K562 (cell line): ENCODE data around the gene GCHFR. TPM values are rescaled to one million over a fixed set of nuclear protein-coding genes. Genes with fewer than 3 reads are reported as not detected.

Experiments
- ATAC-seq: fragments of 200-7000 bp; cut with Tn5 transposase; 3 replicates; pipeline ENCODE4 v1.9.1; 2020; ENCODE audit warnings: moderate library complexity
- BruUV-seq: library from RNA; stranded (reverse); fragments of 400-500 nt; replicated peaks from 2 replicates; lab custom pipeline; 2021; lab: Mats Ljungman, UMichigan
- CTCF ChIA-PET: fragments of 300-600 bp; formaldehyde crosslinking; extraction: SDS; loops from one replicate; lab custom pipeline; 2021; ENCODE audit warnings: low intra/inter-chr PET ratio; lab: Yijun Ruan, JAX
- POLR2A ChIA-PET: fragments of 300-600, 350-650 bp; sonication (Branson Sonifier 250); formaldehyde crosslinking; extraction: SDS; loops from one replicate; lab custom pipeline; 2021; ENCODE audit warnings: antibody characterized with exemption, inconsistent platforms; lab: Yijun Ruan, JAX
- DNase-seq, 4 experiments: peaks; one replicate each; pipeline versions ENCODE4 v3.0.0 to v3.0.0-alpha.2; 2011 to 2018; ENCODE audit warnings: low spot score in 3 of 4, mixed read lengths in 3 of 4; ENCODE audit errors: extremely low read depth in 1 of 4
- FAIRE-seq: peaks from 2 replicates; lab custom pipeline; 2011; peaks lifted over from hg19 to GRCh38; lab: Jason Lieb, UNC
- H2AFZ ChIP-seq: 2 replicates; pipeline ENCODE4 v1.6.0; 2011; ENCODE audit warnings: low read depth, low read length, control low read depth, inconsistent platforms
- H3K27ac ChIP-seq: fragments of 200-600 bp; 3 replicates; pipeline ENCODE4 v1.8.0; 2011; ENCODE audit warnings: low read depth, mild to moderate bottlenecking, control low read depth, inconsistent platforms, low read length, moderate library complexity, mixed read lengths; ENCODE audit errors: extremely low read depth
- H3K27me3 ChIP-seq, 2 experiments: fragments of 300-600 bp in 1 of 2; 2 replicates in 1 of 2; 3 replicates in 1 of 2; pipeline versions ENCODE4 v1.6.0 to v1.8.0; 2011; ENCODE audit warnings: inconsistent platforms in 2 of 2, low read length in 2 of 2, mild to moderate bottlenecking in 1 of 2, mixed read lengths in 1 of 2, moderate library complexity in 1 of 2; ENCODE audit not compliant: control insufficient read depth in 2 of 2, insufficient read depth in 2 of 2
- H3K36me3 ChIP-seq: fragments of 300-600 bp; 3 replicates; pipeline ENCODE4 v1.8.0; 2011; ENCODE audit warnings: mild to moderate bottlenecking, low read length, inconsistent platforms; ENCODE audit not compliant: control insufficient read depth, insufficient read depth
- H3K4me1 ChIP-seq, 2 experiments: fragments of 200-600 bp in 1 of 2; replicated peaks in 1 of 2; 2 replicates in 1 of 2; 3 replicates in 1 of 2; pipeline versions ENCODE4 v1.5.1 to v1.8.0; 2011; ENCODE audit warnings: inconsistent platforms in 2 of 2, low read length in 2 of 2, mild to moderate bottlenecking in 1 of 2, mixed read lengths in 1 of 2, moderate library complexity in 1 of 2; ENCODE audit not compliant: control insufficient read depth in 2 of 2, insufficient read depth in 2 of 2
- H3K4me2 ChIP-seq: 2 replicates; pipeline ENCODE4 v1.6.1; 2011; ENCODE audit warnings: low read length, control low read depth, inconsistent platforms, mixed read lengths; ENCODE audit not compliant: insufficient read depth
- H3K4me3 ChIP-seq: fragments of 200-600 bp; sonication (generic), shearing (Covaris generic); 2 replicates; pipeline ENCODE4 v1.5.1; 2016; ENCODE audit warnings: control low read depth, inconsistent platforms
- H3K79me2 ChIP-seq: fragments of 200-600 bp; 3 replicates; pipeline ENCODE4 v1.8.0; 2011; ENCODE audit warnings: low read length, inconsistent platforms; ENCODE audit not compliant: control insufficient read depth, insufficient read depth
- H3K9ac ChIP-seq, 2 experiments: 2 replicates each; pipeline versions ENCODE4 v1.6.0 to v1.6.1; 2011; ENCODE audit warnings: low read depth in 2 of 2, low read length in 2 of 2, control low read depth in 1 of 2, inconsistent platforms in 1 of 2, mild to moderate bottlenecking in 1 of 2, mixed read lengths in 1 of 2; ENCODE audit not compliant: insufficient read depth in 1 of 2
- H3K9me1 ChIP-seq: one replicate; pipeline ENCODE4 v1.6.0; 2011; ENCODE audit warnings: inconsistent platforms, mild to moderate bottlenecking, low read length, moderate library complexity; ENCODE audit not compliant: control insufficient read depth, insufficient read depth
- H3K9me3 ChIP-seq: replicated peaks from 2 replicates; pipeline ENCODE4 v1.5.1; 2011; ENCODE audit warnings: low read depth, low read length, inconsistent platforms; ENCODE audit not compliant: control insufficient read depth, insufficient read depth
- H4K20me1 ChIP-seq: replicated peaks from 2 replicates; pipeline ENCODE4 v1.6.1; 2011; ENCODE audit warnings: low read length, inconsistent platforms, mixed read lengths; ENCODE audit not compliant: control insufficient read depth, insufficient read depth
- CTCF ChIP-seq, 3 experiments: IDR thresholded peaks in 2 of 3; conservative IDR thresholded peaks in 1 of 3; 2 replicates each; pipeline ENCODE4 v1.5.1; 2011 to 2012; ENCODE audit warnings: low read length in 3 of 3, mild to moderate bottlenecking in 3 of 3, control low read depth in 2 of 3, improper control_type of control experiment in 1 of 3, inconsistent platforms in 1 of 3, low read depth in 1 of 3, mixed read lengths in 1 of 3, moderate library complexity in 1 of 3; ENCODE audit not compliant: insufficient read depth in 2 of 3
- CXXC5 ChIP-seq: fragments of 250-450 bp; sonication (Bioruptor Pico); IDR thresholded peaks from 2 replicates; pipeline ENCODE4 v1.8.0; 2022; ENCODE audit warnings: inconsistent platforms, mild to moderate bottlenecking, moderate library complexity
- HDGF ChIP-seq: fragments of 450-650 bp; IDR thresholded peaks from 2 replicates; pipeline ENCODE4 v1.6.1; 2016
- NFIC ChIP-seq: fragments of 450-650 bp; IDR thresholded peaks from 2 replicates; pipeline ENCODE4 v1.6.1; 2017; ENCODE audit warnings: mild to moderate bottlenecking, inconsistent platforms
- NRF1 ChIP-seq, 2 experiments: fragments of 450-650 bp; IDR thresholded peaks in 1 of 2; conservative IDR thresholded peaks in 1 of 2; 2 replicates each; pipeline ENCODE4 v1.6.1; 2014; ENCODE audit warnings: mild to moderate bottlenecking in 2 of 2
- TFE3 ChIP-seq: fragments of 450-650 bp; formaldehyde crosslinking; IDR thresholded peaks from 2 replicates; pipeline ENCODE4 v1.4.0; 2020; ENCODE audit warnings: mild to moderate bottlenecking, mixed read lengths
- ZFP30 ChIP-seq: fragments of 250-450 bp; sonication (Bioruptor Pico); IDR thresholded peaks from 2 replicates; pipeline ENCODE4 v1.8.0; 2022; ENCODE audit warnings: moderate library complexity, mild to moderate bottlenecking, inconsistent platforms, borderline replicate concordance
- ZNF699 ChIP-seq: fragments of 250-450 bp; sonication (Bioruptor Pico); IDR thresholded peaks from 2 replicates; pipeline ENCODE4 v1.8.0; 2021; ENCODE audit warnings: mild to moderate bottlenecking, moderate library complexity; ENCODE audit not compliant: insufficient replicate concordance
- WGBS: fragments of 100-300 bp; shearing (Covaris generic); methylation state at CpG from one replicate; pipeline ENCODE4 v1.1.6; 2016; ENCODE audit warnings: low coverage, mixed read lengths; ENCODE audit not compliant: insufficient coverage; ENCODE audit errors: missing lambda C conversion rate; 5-methylcytosine and 5-hydroxymethylcytosine counted together
- in situ Hi-C: fragments of 300-500 bp; cut with MboI; formaldehyde crosslinking; loops from 4 replicates; pipeline ENCODE4 v1.15.0; 2018; ENCODE audit warnings: inconsistent platforms, mixed read lengths
- intact Hi-C: fragments of 100-400 bp; cut with micrococcal nuclease; formaldehyde crosslinking; loops from 2 replicates; pipeline ENCODE4 v1.14.2; 2022
- polyA plus RNA-seq, 8 experiments: library from polyadenylated mRNA; depleted of rRNA in 4 of 8; stranded (reverse) in 5 of 8; unstranded in 3 of 8; fragments of >200 nt; fragmentation: Nextera tagmentation in 2 of 8; fragmentation: Illumina TruSeq in 1 of 8; extraction: Ambion mirVana in 2 of 8; extraction: Trizol in 1 of 8; gene quantifications; 2 replicates each; pipeline versions ENCODE4 v1.2.1 to v1.2.3, GENCODE V29; 2011 to 2014; ENCODE audit warnings: inconsistent platforms in 1 of 8, missing spikeins in 1 of 8
- total RNA-seq, 7 experiments: library from RNA; depleted of rRNA in 6 of 7; stranded (reverse); fragments of >200 nt in 6 of 7; fragmentation: Illumina TruSeq in 2 of 7; extraction: Trizol in 2 of 7; gene quantifications; 2 replicates each; pipeline versions ENCODE4 v1.2.1 to v1.2.3, GENCODE V29; 2011 to 2021; ENCODE audit warnings: low replicate concordance in 1 of 7
- TF ChIP-seq, protein P1 (sequence below): sonication (generic); formaldehyde crosslinking; IDR thresholded peaks from 2 replicates; pipeline ENCODE4 v1.8.1; 2022; ENCODE audit warnings: missing genetic modification reagents

The GCHFR gene
- total and polyA plus RNA-seq, 9 of the 15 experiments (the other 6 are each of a cell fraction or from before 2014, with no cell fraction given) = 8.7 to 83.5 (median 20.8) TPM

GRCh38 chr15:40782609-40783227 lies 18.9 kb downstream of the GCHFR start (continued):
- TF ChIP-seq NFIC = no peak

DNA sequence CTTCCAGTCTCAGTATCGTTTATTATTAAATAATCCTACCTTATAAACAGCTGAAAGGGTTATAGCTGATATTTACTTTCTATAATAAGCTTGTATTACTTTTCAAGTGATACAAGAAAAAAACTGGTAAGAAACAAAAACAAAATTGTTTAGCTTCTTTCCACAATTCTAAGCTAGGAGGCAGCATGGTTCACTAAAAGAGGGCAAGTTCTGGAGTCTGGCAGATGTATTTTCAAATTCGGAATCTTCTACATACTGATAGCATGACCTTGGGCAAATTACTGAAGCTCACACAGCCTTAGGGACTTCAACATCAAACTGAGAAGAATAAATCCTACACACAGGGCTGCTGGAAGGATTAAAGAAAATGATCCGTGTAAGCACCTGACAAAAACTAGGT lies 21.3 kb downstream of the GCHFR start:
- POLR2A ChIA-PET = interaction anchor here (0.6 to 1.8 kb wide), 6 partner anchors 8 to 42 kb away, joined by 3 to 6 read pairs (median 3); partner anchors contain the start of genes DNAJC17, GCHFR and ZFYVE19
- in situ Hi-C loops = no loop called here
- TF ChIP-seq, protein P1, sequence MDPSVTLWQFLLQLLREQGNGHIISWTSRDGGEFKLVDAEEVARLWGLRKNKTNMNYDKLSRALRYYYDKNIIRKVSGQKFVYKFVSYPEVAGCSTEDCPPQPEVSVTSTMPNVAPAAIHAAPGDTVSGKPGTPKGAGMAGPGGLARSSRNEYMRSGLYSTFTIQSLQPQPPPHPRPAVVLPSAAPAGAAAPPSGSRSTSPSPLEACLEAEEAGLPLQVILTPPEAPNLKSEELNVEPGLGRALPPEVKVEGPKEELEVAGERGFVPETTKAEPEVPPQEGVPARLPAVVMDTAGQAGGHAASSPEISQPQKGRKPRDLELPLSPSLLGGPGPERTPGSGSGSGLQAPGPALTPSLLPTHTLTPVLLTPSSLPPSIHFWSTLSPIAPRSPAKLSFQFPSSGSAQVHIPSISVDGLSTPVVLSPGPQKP (CRISPR knock-in tag) = no peak
- TF ChIP-seq NRF1 (conservative IDR thresholded peaks at IDR 0.05 in 1 of 2, IDR thresholded peaks at IDR 0.05 in 1 of 2) (no peak), ZFP30 (CRISPR knock-in tag) (no peak), CXXC5 (no peak), CTCF (IDR thresholded peaks at IDR 0.05 in 2 of 3, conservative IDR thresholded peaks at IDR 0.05 in 1 of 3; ENCODE audit: insufficient read depth in 2 of 3, low read depth in 1 of 3, low read length in 3 of 3) (peak in 1 of 3 experiments; percentile 70; a peak in 2 of 6 replicates), TFE3 (CRISPR knock-in tag) (no peak), HDGF (no peak), NFIC (no peak), ZNF699 (CRISPR knock-in tag) (no peak)

More for the DNA sequence above, 21.3 kb downstream of the GCHFR start:
- Histone ChIP-seq H4K20me1 (no peaks in the 10 kb centered on the region), H3K4me2 (no peak overlapping the region), H3K9ac (no peak overlapping the region), H3K36me3 (peaks cover 3% of the 10 kb centered on the region; the same call in 1 of the 3 replicates), H2AFZ (no peak overlapping the region), H3K27me3 (no peaks in the 10 kb centered on the region), H3K79me2 (peaks cover 4% of the 10 kb centered on the region; the same call in 1 of the 3 replicates), H3K4me1 (peaks cover 7 to 11% of the 10 kb centered on the region in 2 experiments; a peak in 4 of 5 replicates), H3K4me3 (no peak overlapping the region), H3K9me1 (no peaks in the 10 kb centered on the region), H3K9me3 (no peaks in the 10 kb centered on the region), H3K27ac (no peak overlapping the region)
- no TSS peak for BruUV-seq
- no peak for DNase-seq
- WGBS = 54% methylated on average over 3 of the region's 3 CpGs
- no peak for ATAC-seq
- no peak for FAIRE-seq
- intact Hi-C loops = loop anchor here (1.0 to 10.0 kb wide), 3 partner anchors 72 to 270 kb away; no protein-coding TSS in a partner anchor
- CTCF ChIA-PET = interaction anchor here (0.6 to 5.1 kb wide), 3 partner anchors 58 to 108 kb away, joined by 3 to 66 read pairs (median 4); partner anchors contain the start of gene VPS18
